ES-I3 (cell line): Measurements from ENCODE around the gene AKAP1.

Source experiments
- H3K36me3 ChIP-seq: 2 replicates; pipeline ENCODE4 v1.6.1; 2013; ENCODE audit warnings: mild to moderate bottlenecking, low read length, control low read depth, moderate library complexity; ENCODE audit not compliant: insufficient read depth
- H3K4me1 ChIP-seq: 2 replicates; pipeline ENCODE4 v1.6.1; 2013; ENCODE audit warnings: mild to moderate bottlenecking, control low read depth, low read length; ENCODE audit not compliant: insufficient read depth
- H3K9ac ChIP-seq: 2 replicates; pipeline ENCODE4 v1.6.1; 2013; ENCODE audit warnings: low read depth, mild to moderate bottlenecking, low read length, moderate library complexity
- H3K9me3 ChIP-seq: 2 replicates; pipeline ENCODE4 v1.6.1; 2013; ENCODE audit warnings: mild to moderate bottlenecking, low read length, moderate library complexity; ENCODE audit not compliant: control insufficient read depth, insufficient read depth

The AKAP1 gene

GRCh38 chr17:57106107-57106835 is 21.2 kb downstream of the AKAP1 start:
- peaks cover 30% of the 10 kb centered on the region for H3K4me1 ChIP-seq
- H3K9me3 ChIP-seq = no peaks in the 10 kb centered on the region
- no peak overlapping the region for H3K9ac ChIP-seq
- H3K36me3 ChIP-seq = no peaks in the 10 kb centered on the region

- H3K9me3 ChIP-seq = no peaks in the 10 kb centered on the region
- no peaks in the 10 kb centered on the region for H3K36me3 ChIP-seq
- no peak overlapping the region for H3K9ac ChIP-seq
- H3K4me1 ChIP-seq = peaks cover 30% of the 10 kb centered on the region
Observed at GRCh38 chr17:57106836-57107497, 21.9 kb downstream of the AKAP1 start.

GRCh38 chr17:57107498-57108101 is 22.6 kb downstream of the AKAP1 start:
- Histone ChIP-seq H3K9ac (no peak overlapping the region), H3K4me1 (peaks cover 30% of the 10 kb centered on the region), H3K9me3 (no peaks in the 10 kb centered on the region), H3K36me3 (no peaks in the 10 kb centered on the region)

- Histone ChIP-seq H3K9ac (no peak overlapping the region), H3K36me3 (no peaks in the 10 kb centered on the region; the same call in 1 of the 2 replicates), H3K9me3 (no peaks in the 10 kb centered on the region), H3K4me1 (peaks cover 32% of the 10 kb centered on the region)
Observed at GRCh38 chr17:57108671-57109392, 23.8 kb downstream of the AKAP1 start.

- H3K9me3 ChIP-seq = no peaks in the 10 kb centered on the region
- peaks cover 32% of the 10 kb centered on the region for H3K4me1 ChIP-seq
- H3K9ac ChIP-seq = no peak overlapping the region
- no peaks in the 10 kb centered on the region; the same call in 1 of the 2 replicates for H3K36me3 ChIP-seq
Observed at GRCh38 chr17:57109393-57110151, 24.5 kb downstream of the AKAP1 start.

GRCh38 chr17:57110152-57110542 is 25.1 kb downstream of the AKAP1 start:
- H3K36me3 ChIP-seq = no peaks in the 10 kb centered on the region; the same call in 1 of the 2 replicates
- no peak overlapping the region for H3K9ac ChIP-seq
- no peaks in the 10 kb centered on the region for H3K9me3 ChIP-seq
- peaks cover 32% of the 10 kb centered on the region for H3K4me1 ChIP-seq

- Histone ChIP-seq H3K4me1 (peaks cover 32% of the 10 kb centered on the region), H3K9me3 (no peaks in the 10 kb centered on the region), H3K36me3 (peaks cover 4% of the 10 kb centered on the region; the same call in 1 of the 2 replicates), H3K9ac (no peak overlapping the region)
Observed at GRCh38 chr17:57110579-57111325, 25.7 kb downstream of the AKAP1 start.

GRCh38 chr17:57111386-57111785 is 26.3 kb downstream of the AKAP1 start:
- peaks cover 32% of the 10 kb centered on the region for H3K4me1 ChIP-seq
- peaks cover 8% of the 10 kb centered on the region; the same call in 1 of the 2 replicates for H3K36me3 ChIP-seq
- H3K9me3 ChIP-seq = no peaks in the 10 kb centered on the region
- no peak overlapping the region for H3K9ac ChIP-seq

- Histone ChIP-seq H3K9me3 (no peaks in the 10 kb centered on the region), H3K4me1 (peaks cover 18% of the 10 kb centered on the region), H3K36me3 (peaks cover 14% of the 10 kb centered on the region)
Observed at GRCh38 chr17:57113011-57113410, 28.0 kb downstream of the AKAP1 start.

GRCh38 chr17:57113656-57114055 is 28.6 kb downstream of the AKAP1 start:
- H3K9ac ChIP-seq = no peak overlapping the region
- peaks cover 14% of the 10 kb centered on the region for H3K36me3 ChIP-seq
- no peaks in the 10 kb centered on the region for H3K9me3 ChIP-seq
- peaks cover 12% of the 10 kb centered on the region for H3K4me1 ChIP-seq

More at GRCh38 chr17:57113011-57113410, 28.0 kb downstream of the AKAP1 start:
- no peak overlapping the region for H3K9ac ChIP-seq

GRCh38 chr17:57114085-57114673 is 29.1 kb downstream of the AKAP1 start:
- Histone ChIP-seq H3K9me3 (no peaks in the 10 kb centered on the region), H3K36me3 (peaks cover 14% of the 10 kb centered on the region), H3K4me1 (peaks cover 7% of the 10 kb centered on the region), H3K9ac (no peak overlapping the region)

GRCh38 chr17:57115377-57115776 is 30.3 kb downstream of the AKAP1 start:
- Histone ChIP-seq H3K36me3 (peaks cover 14% of the 10 kb centered on the region), H3K4me1 (peaks cover 2% of the 10 kb centered on the region; the same call in 1 of the 2 replicates), H3K9ac (no peak overlapping the region), H3K9me3 (no peaks in the 10 kb centered on the region)

- Histone ChIP-seq H3K9me3 (no peaks in the 10 kb centered on the region), H3K4me1 (peaks cover 2% of the 10 kb centered on the region; the same call in 1 of the 2 replicates), H3K36me3 (peaks cover 14% of the 10 kb centered on the region), H3K9ac (no peak overlapping the region)
Observed at GRCh38 chr17:57115916-57116315, 30.9 kb downstream of the AKAP1 start.
